Neural cell (in vitro differentiated cells): ENCODE data around the gene TM2D3.

Source experiments
- EP300 ChIP-seq: fragments of 450-650 bp; conservative IDR thresholded peaks from 2 replicates; pipeline ENCODE4 v1.6.1; 2014; ENCODE audit warnings: antibody characterized with exemption, mild to moderate bottlenecking, moderate library complexity; ENCODE audit not compliant: poor library complexity, severe bottlenecking
- EZH2 ChIP-seq: fragments of 200-600, 300-800 bp; shearing (Covaris generic), sonication (generic); IDR thresholded peaks from 2 replicates; pipeline ENCODE4 v1.6.1; 2014; ENCODE audit warnings: antibody characterized with exemption, low read length, borderline replicate concordance, mild to moderate bottlenecking; ENCODE audit not compliant: insufficient read depth, poor library complexity, severe bottlenecking
- RAD21 ChIP-seq: fragments of 450-650 bp; conservative IDR thresholded peaks from 2 replicates; pipeline ENCODE4 v1.6.1; 2014; ENCODE audit warnings: antibody characterized with exemption, mild to moderate bottlenecking, moderate library complexity
- TAF1 ChIP-seq: IDR thresholded peaks from 2 replicates; pipeline ENCODE4 v1.6.1; 2012; ENCODE audit warnings: low read depth
- TF ChIP-seq, protein P1 (sequence below): fragments of 450-650 bp; IDR thresholded peaks from 2 replicates; pipeline ENCODE4 v1.5.1; 2014; ENCODE audit warnings: antibody characterized with exemption, mild to moderate bottlenecking, moderate library complexity; ENCODE audit not compliant: poor library complexity, severe bottlenecking

- TF ChIP-seq, protein P1, sequence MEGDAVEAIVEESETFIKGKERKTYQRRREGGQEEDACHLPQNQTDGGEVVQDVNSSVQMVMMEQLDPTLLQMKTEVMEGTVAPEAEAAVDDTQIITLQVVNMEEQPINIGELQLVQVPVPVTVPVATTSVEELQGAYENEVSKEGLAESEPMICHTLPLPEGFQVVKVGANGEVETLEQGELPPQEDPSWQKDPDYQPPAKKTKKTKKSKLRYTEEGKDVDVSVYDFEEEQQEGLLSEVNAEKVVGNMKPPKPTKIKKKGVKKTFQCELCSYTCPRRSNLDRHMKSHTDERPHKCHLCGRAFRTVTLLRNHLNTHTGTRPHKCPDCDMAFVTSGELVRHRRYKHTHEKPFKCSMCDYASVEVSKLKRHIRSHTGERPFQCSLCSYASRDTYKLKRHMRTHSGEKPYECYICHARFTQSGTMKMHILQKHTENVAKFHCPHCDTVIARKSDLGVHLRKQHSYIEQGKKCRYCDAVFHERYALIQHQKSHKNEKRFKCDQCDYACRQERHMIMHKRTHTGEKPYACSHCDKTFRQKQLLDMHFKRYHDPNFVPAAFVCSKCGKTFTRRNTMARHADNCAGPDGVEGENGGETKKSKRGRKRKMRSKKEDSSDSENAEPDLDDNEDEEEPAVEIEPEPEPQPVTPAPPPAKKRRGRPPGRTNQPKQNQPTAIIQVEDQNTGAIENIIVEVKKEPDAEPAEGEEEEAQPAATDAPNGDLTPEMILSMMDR = no peak
- no peak for TF ChIP-seq EP300
- no peak for TF ChIP-seq EZH2
- no peak for TF ChIP-seq TAF1
- TF ChIP-seq RAD21 = no peak
Measured at GRCh38 chr15:101599091-101599490, 53.1 kb downstream of the TM2D3 start.
